IMR-90 (cell line): ENCODE results near the gene DSCAM. TPM values are rescaled to one million over a fixed set of nuclear protein-coding genes. Genes with fewer than 3 reads are reported as not detected.

Experiments
- ATAC-seq: fragments of 200-7000 bp; cut with Tn5 transposase; 2 replicates; pipeline ENCODE4 v1.9.1; 2020; ENCODE audit warnings: low read depth, mild to moderate bottlenecking, moderate library complexity
- BruUV-seq: library from RNA; stranded (reverse); fragments of 400-500 nt; replicated peaks from 2 replicates; lab custom pipeline; 2021; lab: Mats Ljungman, UMichigan
- CTCF ChIA-PET: fragments of 300-600 bp; formaldehyde crosslinking; extraction: SDS; loops from one replicate; lab custom pipeline; 2021; ENCODE audit warnings: antibody characterized with exemption; lab: Yijun Ruan, JAX
- POLR2A ChIA-PET: fragments of 300-600 bp; sonication (Branson Sonifier 250); formaldehyde crosslinking; loops from one replicate; lab custom pipeline; 2022; ENCODE audit warnings: antibody characterized with exemption; ENCODE audit not compliant: unreplicated experiment; lab: Charles Lee
- DNase-seq: peaks from one replicate; pipeline ENCODE4 v3.0.0; 2013
- H2AFZ ChIP-seq: replicated peaks from 2 replicates; pipeline ENCODE3; 2013; ENCODE audit warnings: low read length, mild to moderate bottlenecking; ENCODE audit not compliant: poor library complexity
- H2AK5ac ChIP-seq: 2 replicates; pipeline ENCODE4 v1.6.1; 2013; ENCODE audit warnings: low read depth, low read length, inconsistent platforms
- H2AK9ac ChIP-seq: replicated peaks from 2 replicates; pipeline ENCODE3; 2013; ENCODE audit warnings: mild to moderate bottlenecking, low read depth, low read length, moderate library complexity; ENCODE audit not compliant: poor library complexity
- H2BK120ac ChIP-seq: 2 replicates; pipeline ENCODE4 v1.6.1; 2013; ENCODE audit warnings: low read depth, low read length, inconsistent platforms
- H2BK15ac ChIP-seq: 3 replicates; pipeline ENCODE4 v1.6.1; 2013; ENCODE audit warnings: low read depth, low read length, inconsistent platforms
- H2BK20ac ChIP-seq: 2 replicates; pipeline ENCODE4 v1.6.1; 2013; ENCODE audit warnings: low read depth, mild to moderate bottlenecking, inconsistent platforms, low read length, moderate library complexity
- H2BK5ac ChIP-seq: 2 replicates; pipeline ENCODE4 v1.6.1; 2013; ENCODE audit warnings: mild to moderate bottlenecking, low read depth, low read length, inconsistent platforms; ENCODE audit not compliant: poor library complexity, severe bottlenecking
- H3K14ac ChIP-seq: replicated peaks from 2 replicates; pipeline ENCODE4 v1.6.1; 2013; ENCODE audit warnings: low read depth, low read length, inconsistent platforms
- H3K18ac ChIP-seq: 2 replicates; pipeline ENCODE4 v1.6.1; 2013; ENCODE audit warnings: low read depth, low read length, control low read depth
- H3K23ac ChIP-seq: 2 replicates; pipeline ENCODE4 v1.6.1; 2013; ENCODE audit warnings: low read depth, low read length, inconsistent platforms
- H3K27ac ChIP-seq: 2 replicates; pipeline ENCODE4 v1.5.1; 2013; ENCODE audit warnings: mild to moderate bottlenecking, control low read depth, low read length; ENCODE audit not compliant: insufficient read depth
- H3K27me3 ChIP-seq: 2 replicates; pipeline ENCODE4 v1.6.1; 2013; ENCODE audit warnings: low read length; ENCODE audit not compliant: control insufficient read depth, insufficient read depth
- H3K36me3 ChIP-seq: 2 replicates; pipeline ENCODE4 v1.6.1; 2013; ENCODE audit warnings: low read length, mixed read lengths; ENCODE audit not compliant: control insufficient read depth, insufficient read depth
- H3K4ac ChIP-seq: 2 replicates; pipeline ENCODE4 v1.6.1; 2013; ENCODE audit warnings: low read depth, low read length, inconsistent platforms
- H3K4me1 ChIP-seq: 2 replicates; pipeline ENCODE4 v1.6.1; 2013; ENCODE audit warnings: low read length, mixed read lengths; ENCODE audit not compliant: control insufficient read depth, insufficient read depth
- H3K4me2 ChIP-seq: 2 replicates; pipeline ENCODE4 v1.6.1; 2013; ENCODE audit warnings: low read depth, mild to moderate bottlenecking, control low read depth, low read length, moderate library complexity
- H3K4me3 ChIP-seq: 2 replicates; pipeline ENCODE4 v1.5.1; 2013; ENCODE audit warnings: low read depth, mild to moderate bottlenecking, control low read depth, low read length, moderate library complexity; ENCODE audit not compliant: insufficient read depth
- H3K56ac ChIP-seq: 2 replicates; pipeline ENCODE4 v1.6.1; 2013; ENCODE audit warnings: low read length, inconsistent platforms; ENCODE audit not compliant: insufficient read depth; ENCODE audit errors: extremely low read depth
- H3K79me1 ChIP-seq, 2 experiments: 2 replicates each; pipeline ENCODE4 v1.6.1; 2013; ENCODE audit warnings: low read length in 2 of 2, inconsistent platforms in 1 of 2, low read depth in 1 of 2
- H3K9ac ChIP-seq: 2 replicates; pipeline ENCODE4 v1.6.1; 2013; ENCODE audit warnings: low read depth, low read length, control low read depth
- H3K9me1 ChIP-seq: 2 replicates; pipeline ENCODE4 v1.6.1; 2013; ENCODE audit warnings: low read length, inconsistent platforms; ENCODE audit not compliant: insufficient read depth
- H3K9me3 ChIP-seq: 2 replicates; pipeline ENCODE4 v1.6.1; 2013; ENCODE audit warnings: low read length; ENCODE audit not compliant: control insufficient read depth, insufficient read depth
- H4K20me1 ChIP-seq: 2 replicates; pipeline ENCODE4 v1.6.1; 2013; ENCODE audit warnings: low read length, inconsistent platforms; ENCODE audit not compliant: insufficient read depth
- H4K5ac ChIP-seq: 2 replicates; pipeline ENCODE4 v1.6.1; 2013; ENCODE audit warnings: mild to moderate bottlenecking, low read depth, low read length, control low read depth
- H4K8ac ChIP-seq, 2 experiments: 2 replicates each; pipeline ENCODE4 v1.6.1; 2013; ENCODE audit warnings: low read depth in 2 of 2, low read length in 2 of 2, control low read depth in 1 of 2, inconsistent platforms in 1 of 2
- H4K91ac ChIP-seq: 2 replicates; pipeline ENCODE4 v1.6.1; 2013; ENCODE audit warnings: low read depth, low read length, inconsistent platforms; ENCODE audit not compliant: insufficient read depth
- CEBPB ChIP-seq: IDR thresholded peaks from 2 replicates; pipeline ENCODE4 v1.6.1; 2012; ENCODE audit warnings: low read depth, low read length, improper control_type of control experiment
- CTCF ChIP-seq: conservative IDR thresholded peaks from 2 replicates; pipeline ENCODE4 v1.5.1; 2012; ENCODE audit warnings: mild to moderate bottlenecking, low read depth, low read length, improper control_type of control experiment
- NFE2L2 ChIP-seq: fragments of 150-350 bp; IDR thresholded peaks from 2 replicates; pipeline ENCODE4 v1.6.1; 2016; ENCODE audit warnings: low read depth, mild to moderate bottlenecking, low read length
- WGBS, 2 experiments: methylation state at CpG; one replicate each; pipeline versions ENCODE4 v1.1.5 to v1.1.7; 2013; ENCODE audit warnings: missing lambda C conversion rate in 2 of 2; ENCODE audit not compliant: insufficient read length in 1 of 2; ENCODE audit errors: extremely low coverage in 2 of 2; 5-methylcytosine and 5-hydroxymethylcytosine counted together
- dilution Hi-C: fragments of 300-500 bp; cut with HindIII; formaldehyde crosslinking; loops from one replicate; pipeline ENCODE4 v1.14.3; 2018; ENCODE audit warnings: low sequenced_read_pairs; ENCODE audit not compliant: unreplicated experiment
- in situ Hi-C: fragments of 300-500 bp; cut with MboI; formaldehyde crosslinking; loops from 3 replicates; pipeline ENCODE4 v1.14.3; 2019; ENCODE audit warnings: low sequenced_read_pairs, inconsistent platforms, mixed read lengths
- intact Hi-C: fragments of 100-400 bp; cut with micrococcal nuclease; formaldehyde crosslinking; loops from 2 replicates; pipeline ENCODE4 v1.10.0; 2022
- polyA plus RNA-seq, 3 experiments: library from polyadenylated mRNA; depleted of rRNA; stranded (reverse); fragments of >200 nt; gene quantifications; 2 replicates each; pipeline ENCODE4 v1.2.3, GENCODE V29; 2012; ENCODE audit warnings: low replicate concordance in 1 of 3
- total RNA-seq: library from RNA; depleted of rRNA; stranded (reverse); fragments of >200 nt; gene quantifications from 2 replicates; pipeline ENCODE4 v1.2.3, GENCODE V29; 2012

The DSCAM gene
- total and polyA plus RNA-seq, 2 of the 4 experiments (the other 2 are of a cell fraction): under 0.01 to 0.02 TPM

- Histone ChIP-seq H3K23ac (no peak overlapping the region), H3K9me1 (no peaks in the 10 kb centered on the region), H3K18ac (no peak overlapping the region), H3K4me1 (no peaks in the 10 kb centered on the region), H3K4me2 (no peak overlapping the region), H3K4me3 (no peak overlapping the region), H2BK120ac (no peak overlapping the region), H3K4ac (no peak overlapping the region), H3K56ac (no peak overlapping the region), H3K9ac (no peak overlapping the region), H2AK5ac (no peak overlapping the region), H3K36me3 (no peaks in the 10 kb centered on the region), H2BK5ac (no peak overlapping the region), H2BK15ac (no peak overlapping the region), H4K20me1 (no peaks in the 10 kb centered on the region), H2BK20ac (no peak overlapping the region), H3K27ac (no peak overlapping the region), H4K5ac (no peak overlapping the region), H3K27me3 (no peaks in the 10 kb centered on the region), H2AFZ (no peak overlapping the region), H3K9me3 (peaks cover 25% of the 10 kb centered on the region), H3K79me1 (no peaks in the 10 kb centered on the region), H4K91ac (no peak overlapping the region), H2AK9ac (no peak overlapping the region), H3K14ac (no peak overlapping the region), H4K8ac (no peak overlapping the region)
- dilution Hi-C loops: no loop called here
- CTCF ChIA-PET: no interaction called here
- POLR2A ChIA-PET: no interaction called here
- in situ Hi-C loops: no loop called here
- intact Hi-C loops: no loop called here
- no TSS peak for BruUV-seq
- no peak for DNase-seq
- no CpG with 5 or more reads among the region's 2 CpGs for WGBS, 2 experiments
- ATAC-seq: no peak
- TF ChIP-seq CTCF (no peak), NFE2L2 (no peak), CEBPB (no peak)
Observed at GRCh38 chr21:40210251-40210650, 636.7 kb downstream of the DSCAM start.
